KMS-11 (cell line): ENCODE measurements around the gene GTF2H1.

Source experiments
- H2AFZ ChIP-seq: fragments of 200-600 bp; sonication (generic); 2 replicates; pipeline ENCODE4 v1.6.1; 2016; ENCODE audit warnings: antibody characterized with exemption, mixed run types, low read depth
- H3K27ac ChIP-seq: fragments of 200-600 bp; sonication (generic); 2 replicates; pipeline ENCODE4 v1.6.1; 2016; ENCODE audit warnings: mild to moderate bottlenecking, mixed run types
- H3K27me3 ChIP-seq: fragments of 200-600 bp; sonication (generic); 2 replicates; pipeline ENCODE4 v1.6.1; 2017; ENCODE audit warnings: mild to moderate bottlenecking, low read depth, mixed run types, moderate library complexity; ENCODE audit not compliant: insufficient read depth
- H3K36me3 ChIP-seq: fragments of 200-600 bp; sonication (generic); 2 replicates; pipeline ENCODE4 v1.6.1; 2017; ENCODE audit warnings: mild to moderate bottlenecking, mixed run types; ENCODE audit not compliant: insufficient read depth
- H3K4me1 ChIP-seq: fragments of 200-600 bp; sonication (generic); 2 replicates; pipeline ENCODE4 v1.6.1; 2016; ENCODE audit warnings: mild to moderate bottlenecking, low read depth, mixed run types; ENCODE audit not compliant: poor library complexity, severe bottlenecking
- H3K4me2 ChIP-seq: fragments of 200-600 bp; sonication (generic); 2 replicates; pipeline ENCODE4 v1.7.0; 2016; ENCODE audit warnings: mild to moderate bottlenecking, mixed run types
- H3K4me3 ChIP-seq: fragments of 200-600 bp; sonication (generic); IDR thresholded peaks from 2 replicates; pipeline ENCODE4 v1.6.1; 2017; ENCODE audit warnings: low read depth, low read length, mixed read lengths; ENCODE audit not compliant: insufficient read depth
- H3K79me2 ChIP-seq: fragments of 200-600 bp; sonication (generic); 2 replicates; pipeline ENCODE4 v1.6.1; 2016; ENCODE audit warnings: low read depth, mixed run types; ENCODE audit not compliant: insufficient read depth
- H3K9ac ChIP-seq: fragments of 200-600 bp; sonication (generic); 2 replicates; pipeline ENCODE4 v1.6.1; 2016; ENCODE audit warnings: mild to moderate bottlenecking, mixed run types
- H4K20me1 ChIP-seq: fragments of 200-600 bp; sonication (generic); 2 replicates; pipeline ENCODE4 v1.6.1; 2016; ENCODE audit warnings: mild to moderate bottlenecking, mixed run types; ENCODE audit not compliant: insufficient read depth
- CTCF ChIP-seq: fragments of 200-600 bp; sonication (generic); conservative IDR thresholded peaks from 2 replicates; pipeline ENCODE4 v1.6.1; 2017; ENCODE audit warnings: low read depth, mild to moderate bottlenecking, antibody characterized with exemption, low read length, moderate library complexity, mixed read lengths

Gene GTF2H1

GRCh38 chr11:18383388-18384156 is 61.2 kb downstream of the GTF2H1 start:
- H3K4me1 ChIP-seq = peaks cover 37% of the 10 kb centered on the region
- TF ChIP-seq CTCF = no peak
- H3K27me3 ChIP-seq = no peaks in the 10 kb centered on the region
- H3K9ac ChIP-seq = peak overlapping the region; percentile 79
- H3K27ac ChIP-seq = peak overlapping the region; percentile 99
- H2AFZ ChIP-seq = peak overlapping the region; percentile 88
- peak overlapping the region; percentile 87 for H3K4me2 ChIP-seq
- H3K4me3 ChIP-seq = no peak overlapping the region
- H3K79me2 ChIP-seq = no peaks in the 10 kb centered on the region
- no peaks in the 10 kb centered on the region for H4K20me1 ChIP-seq
- H3K36me3 ChIP-seq = no peaks in the 10 kb centered on the region

GRCh38 chr11:18384157-18384641 is 61.8 kb downstream of the GTF2H1 start:
- Histone ChIP-seq H2AFZ (peak overlapping the region; percentile 88), H4K20me1 (no peaks in the 10 kb centered on the region), H3K79me2 (no peaks in the 10 kb centered on the region), H3K9ac (peak overlapping the region; percentile 79), H3K4me2 (peak overlapping the region; percentile 87), H3K4me3 (no peak overlapping the region), H3K27me3 (no peaks in the 10 kb centered on the region), H3K27ac (peak overlapping the region; percentile 99), H3K4me1 (peaks cover 37% of the 10 kb centered on the region), H3K36me3 (no peaks in the 10 kb centered on the region)
- no peak for TF ChIP-seq CTCF

- Histone ChIP-seq H3K36me3 (no peaks in the 10 kb centered on the region), H2AFZ (no peak overlapping the region), H3K4me2 (no peak overlapping the region), H4K20me1 (no peaks in the 10 kb centered on the region), H3K27ac (no peak overlapping the region), H3K4me3 (no peak overlapping the region), H3K4me1 (peaks cover 46% of the 10 kb centered on the region), H3K27me3 (no peaks in the 10 kb centered on the region), H3K9ac (no peak overlapping the region), H3K79me2 (peaks cover 8% of the 10 kb centered on the region)
- no peak for TF ChIP-seq CTCF
These were observed 67.7 kb downstream of the GTF2H1 start for GRCh38 chr11:18390088-18390487.

DNA sequence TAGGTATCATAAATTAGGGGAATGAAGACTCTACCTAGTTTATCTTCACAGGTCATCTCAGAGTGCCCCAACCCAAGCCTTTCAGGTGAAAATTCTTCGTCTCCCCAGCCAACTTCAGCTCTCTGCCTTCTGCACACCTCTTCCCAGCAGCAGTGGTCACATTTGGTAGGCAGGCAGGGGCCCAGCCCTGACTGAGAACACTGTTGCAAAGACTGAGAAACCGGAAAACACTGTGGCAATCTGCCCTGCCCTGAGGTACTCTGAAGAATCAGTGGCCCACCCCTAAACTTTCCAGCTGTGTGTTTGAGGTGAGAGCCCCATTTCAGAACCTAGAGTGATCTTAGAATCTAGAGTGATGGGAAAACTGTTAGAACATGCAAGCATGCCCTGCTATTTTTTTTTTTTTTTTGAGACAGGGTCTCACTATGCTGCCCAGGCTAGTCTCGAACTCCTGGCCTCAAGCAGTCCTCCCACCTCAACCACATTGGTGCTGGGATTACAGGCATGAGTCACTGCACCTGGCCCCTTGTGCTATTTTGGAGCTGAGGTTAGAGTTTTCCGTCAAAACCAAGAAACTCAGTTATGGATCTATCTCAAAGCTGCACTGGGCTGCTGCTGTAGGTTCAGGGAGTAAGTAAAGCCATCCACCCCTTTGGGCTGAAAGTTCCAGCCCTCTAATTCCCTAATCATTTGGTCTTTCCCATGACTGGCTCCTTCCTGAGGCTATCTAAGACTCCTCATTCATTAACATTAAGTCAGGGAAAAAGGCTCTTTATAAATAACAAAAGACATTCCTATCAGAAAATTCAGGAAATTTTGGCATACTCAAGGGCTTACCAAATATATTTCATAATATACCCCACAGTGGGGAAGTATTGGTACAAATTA is 70.3 kb downstream of the GTF2H1 start:
- Histone ChIP-seq H3K79me2 (peaks cover 32% of the 10 kb centered on the region), H3K36me3 (peaks cover 10% of the 10 kb centered on the region; the same call in 1 of the 2 replicates), H2AFZ (peak overlapping the region; percentile 19; the same call in 1 of the 2 replicates), H3K27ac (peak overlapping the region; percentile 40), H3K27me3 (no peaks in the 10 kb centered on the region), H4K20me1 (peaks cover 14% of the 10 kb centered on the region), H3K4me2 (peak overlapping the region; percentile 61), H3K4me3 (no peak overlapping the region), H3K9ac (peak overlapping the region; percentile 14; the same call in 1 of the 2 replicates), H3K4me1 (peaks cover 52% of the 10 kb centered on the region)
- no peak for TF ChIP-seq CTCF
